ENCODE results near the gene OMG. TPM values are rescaled to one million over a fixed set of nuclear protein-coding genes. Genes with fewer than 3 reads are reported as not detected.

Gene OMG
- polyA plus RNA-seq, 3 donors: 0.83 to 2.2 TPM; not detected in 1

GRCh38 chr17:31328160-31328535, 31.1 kb upstream of the OMG start:
- H3K36me3 ChIP-seq (replicated peaks in 1 of 2; ENCODE audit: control insufficient read depth in 1 of 2, insufficient read depth in 2 of 2, low read length in 2 of 2): peaks cover 0 to 18% of the 10 kb centered on the region in 2 donors

DNA sequence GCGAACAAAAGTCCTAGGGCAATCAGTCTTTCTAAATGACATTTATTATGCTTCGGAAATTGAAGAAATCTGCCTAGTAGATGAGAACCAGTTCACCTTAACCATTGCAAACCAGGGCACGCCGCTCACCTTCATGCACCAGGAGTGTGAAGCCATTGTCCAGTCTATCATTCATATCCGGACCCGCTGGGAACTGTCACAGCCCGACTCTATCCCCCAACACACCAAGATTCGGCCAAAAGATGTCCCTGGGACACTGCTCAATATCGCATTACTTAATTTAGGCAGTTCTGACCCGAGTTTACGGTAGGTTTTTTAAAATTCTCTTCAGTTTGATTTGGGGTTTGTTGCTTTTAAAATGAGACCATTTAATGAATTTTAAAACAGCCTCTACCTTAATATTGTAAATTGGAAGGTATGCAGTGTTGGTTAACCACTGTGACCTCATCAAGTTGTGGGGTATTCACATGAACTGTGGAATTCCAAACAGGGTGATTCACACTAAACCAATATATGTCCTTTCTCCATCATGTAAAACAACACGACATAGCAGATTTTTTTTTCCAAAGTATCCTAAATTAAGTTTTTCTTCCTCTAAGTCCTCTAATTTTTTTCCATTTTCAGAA, 30.6 kb upstream of the OMG start:
- no peak for DNase-seq
- Histone ChIP-seq H3K36me3 (replicated peaks in 1 of 2; ENCODE audit: control insufficient read depth in 1 of 2, insufficient read depth in 2 of 2, low read length in 2 of 2) (peaks cover 0 to 18% of the 10 kb centered on the region in 2 donors), H3K4me1 (ENCODE audit: control insufficient read depth in 1 of 2, insufficient read depth in 2 of 2, low read length in 2 of 2) (no peaks in the 10 kb centered on the region), H3K9me3 (replicated peaks in 1 of 2; ENCODE audit: control insufficient read depth in 1 of 2, insufficient read depth in 1 of 2, low read length in 2 of 2) (no peaks in the 10 kb centered on the region), H2AFZ (ENCODE audit: insufficient read depth, low read depth, low read length, poor library complexity, severe bottlenecking) (no peak overlapping the region), H4K20me1 (ENCODE audit: insufficient read depth, low read length) (no peaks in the 10 kb centered on the region), H3K4me3 (replicated peaks in 1 of 3; ENCODE audit: low read depth in 2 of 3, low read length in 3 of 3) (no peak overlapping the region), H3K27me3 (ENCODE audit: control insufficient read depth in 2 of 2, insufficient read depth in 2 of 2, low read length in 2 of 2) (no peaks in the 10 kb centered on the region), H3K9ac (ENCODE audit: insufficient read depth, low read length, poor library complexity, severe bottlenecking) (no peak overlapping the region), H3K4me2 (replicated peaks; ENCODE audit: extremely low read depth, low read length, poor library complexity, severe bottlenecking) (no peak overlapping the region), H3K79me2 (ENCODE audit: insufficient read depth, low read length) (peaks cover 9% of the 10 kb centered on the region), H3K27ac (ENCODE audit: low read depth in 1 of 2, low read length in 2 of 2) (no peak overlapping the region)
- Mint-ChIP-seq H3K4me1 (peaks cover 1% of the 10 kb centered on the region), H3K27me3 (ENCODE audit: low read depth in 3 of 3) (no peaks in the 10 kb centered on the region), H3K27ac (no peak overlapping the region), H3K4me3 (no peak overlapping the region), H3K36me3 (peaks cover 24 to 29% of the 10 kb centered on the region in 2 donors), H3K9me3 (peaks cover 0 to 2% (median 0%) of the 10 kb centered on the region in 7 donors)
- 97% methylated on average over 7 of the region's 12 CpGs for WGBS (ENCODE audit: insufficient coverage)
- TF ChIP-seq CTCF (IDR thresholded peaks at IDR 0.05): no peak
- intact Hi-C loops (cut with micrococcal nuclease): loop anchor here in 1 of 2 donors (10.0 kb wide), 1 partner anchor 53 kb away; no protein-coding TSS in a partner anchor

More at GRCh38 chr17:31328160-31328535, 31.1 kb upstream of the OMG start:
- H3K4me1 Mint-ChIP-seq: no peaks in the 10 kb centered on the region
- H3K4me3 Mint-ChIP-seq: no peak overlapping the region
- intact Hi-C loops (cut with micrococcal nuclease): loop anchor here in 1 of 2 donors (10.0 kb wide), 1 partner anchor 53 kb away; no protein-coding TSS in a partner anchor
- TF ChIP-seq CTCF (IDR thresholded peaks at IDR 0.05): no peak
- no peak overlapping the region for H2AFZ ChIP-seq (ENCODE audit: insufficient read depth, low read depth, low read length, poor library complexity, severe bottlenecking)
- no peak overlapping the region for H3K4me3 ChIP-seq (replicated peaks in 1 of 3; ENCODE audit: low read depth in 2 of 3, low read length in 3 of 3)
- H3K4me1 ChIP-seq (ENCODE audit: control insufficient read depth in 1 of 2, insufficient read depth in 2 of 2, low read length in 2 of 2): no peaks in the 10 kb centered on the region
- H3K27me3 ChIP-seq (ENCODE audit: control insufficient read depth in 2 of 2, insufficient read depth in 2 of 2, low read length in 2 of 2): no peaks in the 10 kb centered on the region
- peaks cover 0 to 2% (median 0%) of the 10 kb centered on the region in 7 donors for H3K9me3 Mint-ChIP-seq
- H4K20me1 ChIP-seq (ENCODE audit: insufficient read depth, low read length): no peaks in the 10 kb centered on the region
- no peak overlapping the region for H3K4me2 ChIP-seq (replicated peaks; ENCODE audit: extremely low read depth, low read length, poor library complexity, severe bottlenecking)
- no peak overlapping the region for H3K9ac ChIP-seq (ENCODE audit: insufficient read depth, low read length, poor library complexity, severe bottlenecking)
- H3K27ac Mint-ChIP-seq: no peak overlapping the region
- DNase-seq: no peak
- H3K9me3 ChIP-seq (replicated peaks in 1 of 2; ENCODE audit: control insufficient read depth in 1 of 2, insufficient read depth in 1 of 2, low read length in 2 of 2): no peaks in the 10 kb centered on the region
- no peak overlapping the region for H3K27ac ChIP-seq (ENCODE audit: low read depth in 1 of 2, low read length in 2 of 2)
- H3K79me2 ChIP-seq (ENCODE audit: insufficient read depth, low read length): peaks cover 4% of the 10 kb centered on the region
- H3K36me3 Mint-ChIP-seq: peaks cover 24 to 29% of the 10 kb centered on the region in 2 donors
- H3K27me3 Mint-ChIP-seq (ENCODE audit: low read depth in 3 of 3): no peaks in the 10 kb centered on the region

Measured in CD14-positive monocyte (primary cell).